Neural progenitor cell (in vitro differentiated cells): ENCODE results near the gene TGM5.
A peak's percentile ranks its signal among the peaks of the same experiment; 100 is the strongest.

Source experiments
- CTCF ChIP-seq: fragments of 200-600 bp; sonication (generic); IDR thresholded peaks from 2 replicates; pipeline ENCODE4 v1.5.1; 2017; ENCODE audit warnings: antibody characterized with exemption, mild to moderate bottlenecking
- EZH2 ChIP-seq: fragments of 200-600 bp; sonication (generic); IDR thresholded peaks from 2 replicates; pipeline ENCODE4 v1.6.1; 2017; ENCODE audit warnings: antibody characterized with exemption, mild to moderate bottlenecking, moderate library complexity
- EZH2phosphoT487 ChIP-seq: fragments of 200-600 bp; sonication (generic); IDR thresholded peaks from 2 replicates; pipeline ENCODE4 v1.6.1; 2017; ENCODE audit warnings: antibody characterized with exemption

- TF ChIP-seq CTCF (peak; percentile 62), EZH2phosphoT487 (no peak), EZH2 (peak; percentile 38)
These were observed 81.3 kb downstream of the TGM5 start, which contains the start of gene CCNDBP1 for GRCh38 chr15:43185157-43186002.
